Coronary artery (tissue), 2 donors: ENCODE results near the gene AP3D1.

Experiments
- DNase-seq: peaks from one replicate; pipeline ENCODE4 v3.0.0-alpha.2; 2017; ENCODE audit warnings: low spot score
- H3K27ac ChIP-seq, 2 donors: fragments of 200-600 bp; sonication (generic); one replicate each; pipeline ENCODE4 v1.5.1; 2016 to 2019
- H3K4me3 ChIP-seq: fragments of 200-600 bp; sonication (generic); 2 replicates; pipeline ENCODE4 v1.5.1; 2016; ENCODE audit warnings: mild to moderate bottlenecking, moderate library complexity
- CTCF ChIP-seq: fragments of 200-600 bp; sonication (generic); IDR thresholded peaks from one replicate; pipeline ENCODE4 v1.5.1; 2019; ENCODE audit warnings: antibody characterized with exemption

Gene AP3D1

DNA sequence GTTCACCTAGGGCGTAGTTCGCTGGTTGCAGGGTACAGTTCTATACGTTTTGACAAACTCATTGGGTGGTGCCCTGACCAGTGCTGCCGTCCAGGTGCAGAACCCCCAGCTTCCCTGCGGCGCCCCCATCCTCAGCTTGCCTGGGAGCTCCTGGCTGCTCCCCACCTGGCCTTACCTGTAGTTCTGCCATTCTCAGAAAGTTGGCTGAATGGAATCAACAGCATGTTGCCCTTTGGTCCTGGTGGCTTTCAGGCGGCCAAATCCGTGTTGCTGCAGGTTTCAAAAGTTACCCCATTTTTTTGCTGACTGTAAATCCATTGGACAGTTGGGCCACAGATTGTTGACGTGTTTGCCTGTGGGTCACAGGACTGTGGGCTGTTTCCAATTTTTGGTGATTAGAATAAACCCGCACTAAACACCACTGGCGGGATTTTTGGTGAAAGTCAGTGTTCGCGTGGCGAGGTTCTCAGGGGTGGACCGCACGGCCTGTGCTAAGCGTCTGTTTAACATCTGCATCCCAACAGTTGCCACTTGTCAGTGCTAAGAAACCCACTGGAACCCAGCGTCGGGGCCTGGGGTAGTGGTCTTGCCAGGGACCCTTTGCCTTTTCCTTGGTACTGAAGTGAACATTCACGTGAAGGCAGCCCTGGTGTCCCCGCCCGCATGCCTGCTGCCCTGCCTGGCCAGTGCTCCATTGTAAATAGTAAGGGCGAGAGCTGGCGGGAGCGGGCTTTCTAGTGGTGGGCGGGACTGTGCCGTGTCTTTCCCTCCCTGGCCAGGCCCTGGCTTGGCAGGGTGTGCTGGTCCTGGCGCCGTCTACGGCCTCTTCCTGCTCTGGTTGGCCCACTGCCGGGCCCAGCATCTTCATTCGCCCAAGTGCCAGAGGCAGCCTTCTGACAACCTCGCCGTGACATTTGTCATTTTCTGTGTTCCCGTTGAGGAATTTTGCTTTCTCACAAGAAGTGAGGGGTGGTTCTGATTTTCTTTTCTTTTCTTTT, 15.7 kb upstream of the AP3D1 start:
- TF ChIP-seq CTCF, result no peak
- H3K27ac ChIP-seq, result peak overlapping the region; percentile 77 to 94
- DNase-seq, result peak; percentile 88
- H3K4me3 ChIP-seq, result peak overlapping the region; percentile 10

GRCh38 chr19:2164020-2164998, 12.9 kb upstream of the AP3D1 start:
- H3K27ac ChIP-seq, result peak overlapping the region; percentile 96 to 97
- H3K4me3 ChIP-seq, result peak overlapping the region; percentile 92
- no peak for DNase-seq
- TF ChIP-seq CTCF, result no peak

DNA sequence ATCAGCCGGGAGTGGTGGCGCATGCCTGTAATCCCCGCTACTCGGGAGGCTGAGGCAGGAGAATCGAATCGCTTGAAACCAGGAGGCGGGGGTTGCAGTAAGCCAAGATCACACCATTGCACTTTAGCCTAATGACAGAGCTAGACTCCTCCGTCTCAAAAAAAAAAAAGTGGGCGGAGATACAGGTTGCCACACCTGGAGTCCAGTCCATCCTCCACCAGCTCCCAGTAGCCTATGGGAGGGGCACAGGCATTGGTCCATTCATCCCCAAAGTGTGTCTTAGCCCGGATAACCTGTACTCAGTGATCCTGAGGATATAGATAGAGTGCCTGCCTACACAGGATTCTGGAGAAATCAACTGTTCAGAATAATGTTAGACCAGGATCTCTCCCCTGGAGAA, 9.0 kb upstream of the AP3D1 start:
- DNase-seq, result no peak
- H3K27ac ChIP-seq, result no peak overlapping the region
- no peak overlapping the region for H3K4me3 ChIP-seq
- no peak for TF ChIP-seq CTCF

GRCh38 chr19:2157452-2157851, 6.1 kb upstream of the AP3D1 start:
- Histone ChIP-seq H3K27ac (no peak overlapping the region), H3K4me3 (no peak overlapping the region)
- TF ChIP-seq CTCF, result no peak
- no peak for DNase-seq

GRCh38 chr19:2154587-2155075, 3.3 kb upstream of the AP3D1 start:
- no peak for TF ChIP-seq CTCF
- no peak for DNase-seq
- Histone ChIP-seq H3K27ac (peak overlapping the region in 1 of 2 donors; percentile 6), H3K4me3 (no peak overlapping the region)

DNA sequence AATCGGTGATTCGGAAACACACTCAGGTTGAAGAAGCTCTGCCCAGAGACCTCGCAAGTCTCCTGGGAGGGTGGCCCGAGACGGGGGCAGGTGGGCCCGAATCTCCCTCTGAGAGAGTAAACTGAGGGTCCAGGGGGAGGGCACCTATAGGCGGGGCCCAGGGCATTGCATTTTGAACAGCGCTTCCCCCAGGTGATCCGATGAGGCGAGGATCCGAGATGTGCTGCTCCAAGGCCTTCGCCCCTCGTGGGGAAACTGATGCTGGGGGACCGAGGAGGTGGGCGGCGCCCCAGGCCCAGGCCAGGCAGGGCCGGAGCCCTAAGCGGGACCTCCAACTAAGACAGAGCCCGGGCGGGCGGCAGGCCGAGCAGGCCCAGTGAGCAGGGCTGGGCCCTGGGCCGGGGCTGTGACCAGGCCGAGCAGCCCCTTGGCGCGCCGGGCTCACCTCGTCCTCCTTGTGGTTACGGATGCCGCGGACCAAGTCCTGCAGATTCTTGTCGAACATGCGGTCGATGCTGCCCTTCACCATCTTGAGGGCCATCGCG, 500 bp downstream of the AP3D1 start:
- H3K27ac ChIP-seq, result peak overlapping the region; percentile 70 to 94
- TF ChIP-seq CTCF, result no peak
- H3K4me3 ChIP-seq, result peak overlapping the region; percentile 93
- no peak for DNase-seq
